ENCODE measurements around the gene ZC3H12A.

- TF ChIP-seq CTCF (IDR thresholded peaks at IDR 0.05) (no peak), POLR2A (IDR thresholded peaks at IDR 0.05) (no peak), EP300 (IDR thresholded peaks at IDR 0.05) (no peak), POLR2AphosphoS5 (IDR thresholded peaks at IDR 0.05) (no peak)
Measured at GRCh38 chr1:37448691-37449417, 25.5 kb upstream of the ZC3H12A start.
